Gastrocnemius medialis (tissue), 4 donors: ENCODE measurements around the gene RAB25. TPM values are rescaled to one million over a fixed set of nuclear protein-coding genes. Genes with fewer than 3 reads are reported as not detected.

Experiments used
- ATAC-seq, 2 donors: fragments of 150-250 bp; one replicate each; pipeline ENCODE4 v1.9.1; 2016
- DNase-seq, 2 donors: peaks; one replicate each; pipeline ENCODE4 v3.0.0-alpha.2; 2019
- H3K27ac ChIP-seq, 4 donors: fragments of 200-600 bp; sonication (generic); 1 replicate in 1 of 4; 2 replicates in 3 of 4; pipeline ENCODE4 v1.5.1; 2016 to 2018; ENCODE audit warnings: mild to moderate bottlenecking in 2 of 4, moderate library complexity in 1 of 4
- H3K27me3 ChIP-seq, 3 donors: fragments of 200-600 bp; sonication (generic) in 2 of 3; 1 replicate in 1 of 3; 2 replicates in 2 of 3; pipeline versions ENCODE4 v1.5.1 to v1.6.0; 2016 to 2019; ENCODE audit warnings: mild to moderate bottlenecking in 1 of 3, moderate library complexity in 1 of 3
- H3K36me3 ChIP-seq, 2 donors: fragments of 200-600 bp; sonication (generic) in 1 of 2; one replicate each; pipeline ENCODE4 v1.5.1; 2017 to 2018
- H3K4me1 ChIP-seq, 2 donors: fragments of 200-600 bp; sonication (generic) in 1 of 2; one replicate each; pipeline ENCODE4 v1.5.1; 2016 to 2017; ENCODE audit warnings: mild to moderate bottlenecking in 2 of 2
- H3K4me3 ChIP-seq, 4 donors: fragments of 200-600 bp; sonication (generic) in 3 of 4; 1 replicate in 1 of 4; 2 replicates in 3 of 4; pipeline ENCODE4 v1.5.1; 2016 to 2019; ENCODE audit warnings: mild to moderate bottlenecking in 2 of 4
- H3K9me3 ChIP-seq, 3 donors: fragments of 200-600 bp; sonication (generic) in 2 of 3; 1 replicate in 1 of 3; 2 replicates in 2 of 3; pipeline ENCODE4 v1.5.1; 2016 to 2019
- CTCF ChIP-seq, 5 experiments: fragments of 450-650 bp in 3 of 5; fragments of 200-600 bp in 2 of 5; sonication (generic) in 2 of 5; IDR thresholded peaks in 4 of 5; conservative IDR thresholded peaks in 1 of 5; 1 replicate in 4 of 5; 2 replicates in 1 of 5; pipeline ENCODE4 v1.5.1; 2016 to 2019; ENCODE audit warnings: antibody characterized with exemption in 5 of 5, mild to moderate bottlenecking in 3 of 5, moderate library complexity in 3 of 5
- POLR2A ChIP-seq, 2 donors: fragments of 450-650 bp; IDR thresholded peaks; one replicate each; pipeline ENCODE4 v1.6.1; 2017; ENCODE audit warnings: antibody characterized with exemption in 2 of 2, mild to moderate bottlenecking in 2 of 2, moderate library complexity in 2 of 2
- in situ Hi-C, 4 donors: fragments of 200-750 bp; cut with MboI; loops; one replicate each; pipeline versions ENCODE4 v1.15.0 to v1.8.0; 2017; ENCODE audit warnings: low sequenced_read_pairs in 4 of 4
- intact Hi-C: fragments of 100-400 bp; cut with DNase I; formaldehyde crosslinking; loops from one replicate; pipeline ENCODE4 v1.15.1; 2023; ENCODE audit warnings: low total_unique reads
- total RNA-seq, 4 donors: library from RNA; depleted of rRNA; stranded (reverse); fragments of >200 nt; gene quantifications; one replicate each; pipeline versions ENCODE4 v1.1.0 to v1.2.3, GENCODE V29; 2016

RAB25 gene
- 1 to 10 TPM in 1 of 4 donors, not detected in 3; 1.2 TPM for total RNA-seq

GRCh38 chr1:156060937-156061636, at the start of gene RAB25:
TSS of gene RAB25 (plus strand) at chr1:156061160. CDS start at chr1:156061401, 241 bp downstream.
- Histone ChIP-seq H3K27ac (no peak within 1 kb of the TSS), H3K4me1 (peaks cover 0 to under 1% of the 10 kb centered on the region in 2 donors), H3K9me3 (no peaks in the 10 kb centered on the region), H3K4me3 (no peak within 1 kb of the TSS), H3K27me3 (no peaks in the 10 kb centered on the region), H3K36me3 (no peaks in the 10 kb centered on the region)
- intact Hi-C loops (no loop called here), in situ Hi-C loops (loop anchor here in 1 of 4 donors (25.0 kb wide), 1 partner anchor 676 kb away; the partner anchor contains the start of genes ISG20L2, METTL25B and MRPL24)
- ATAC-seq (no peak), DNase-seq (no peak)
- TF ChIP-seq CTCF (IDR thresholded peaks at IDR 0.05 in 4 of 5, conservative IDR thresholded peaks at IDR 0.05 in 1 of 5) (no peak), POLR2A (IDR thresholded peaks at IDR 0.05) (no peak)

- Histone ChIP-seq H3K27ac (no peak overlapping the region), H3K36me3 (peaks cover 3 to 85% of the 10 kb centered on the region in 2 donors), H3K27me3 (no peaks in the 10 kb centered on the region), H3K9me3 (no peaks in the 10 kb centered on the region), H3K4me1 (peaks cover 0 to 6% of the 10 kb centered on the region in 2 donors), H3K4me3 (no peak overlapping the region)
- ATAC-seq = no peak
- DNase-seq = no peak
- intact Hi-C loops = no loop called here
- TF ChIP-seq POLR2A (IDR thresholded peaks at IDR 0.05) (no peak), CTCF (IDR thresholded peaks at IDR 0.05 in 4 of 5, conservative IDR thresholded peaks at IDR 0.05 in 1 of 5) (no peak)
- in situ Hi-C loops = no loop called here
Measured at GRCh38 chr1:156012051-156012817, 48.7 kb upstream of the RAB25 start.

- peaks cover 3 to 5% of the 10 kb centered on the region in 2 donors for H3K4me1 ChIP-seq
- ATAC-seq (no peak), DNase-seq (no peak)
- H3K36me3 ChIP-seq = peaks cover 3 to 89% of the 10 kb centered on the region in 2 donors
- H3K4me3 ChIP-seq = no peak overlapping the region
- no peak for TF ChIP-seq POLR2A (IDR thresholded peaks at IDR 0.05)
- in situ Hi-C loops (no loop called here), intact Hi-C loops (no loop called here)
- H3K27ac ChIP-seq = no peak overlapping the region
- no peaks in the 10 kb centered on the region for H3K9me3 ChIP-seq
- H3K27me3 ChIP-seq = no peaks in the 10 kb centered on the region
Measured at GRCh38 chr1:156014829-156015228, 46.1 kb upstream of the RAB25 start.

GRCh38 chr1:156019946-156020292, 41.0 kb upstream of the RAB25 start:
- ATAC-seq = no peak
- H3K27ac ChIP-seq = peak overlapping the region; percentile 86 to 90 (median 88)
- TF ChIP-seq POLR2A (IDR thresholded peaks at IDR 0.05) (no peak), CTCF (IDR thresholded peaks at IDR 0.05 in 4 of 5, conservative IDR thresholded peaks at IDR 0.05 in 1 of 5) (no peak)
- H3K4me3 ChIP-seq = peak overlapping the region; percentile 72 to 94 (median 91)
- intact Hi-C loops (loop anchor here (1.0 kb wide), 1 partner anchor 34 kb away; the partner anchor contains the start of gene LAMTOR2), in situ Hi-C loops (no loop called here)
- H3K9me3 ChIP-seq = no peaks in the 10 kb centered on the region
- peaks cover 0 to 38% of the 10 kb centered on the region in 2 donors for H3K36me3 ChIP-seq
- H3K27me3 ChIP-seq = no peaks in the 10 kb centered on the region
- DNase-seq = no peak
- H3K4me1 ChIP-seq = peaks cover 8 to 10% of the 10 kb centered on the region in 2 donors
